Ishikawa (cell line): ENCODE measurements around the gene CPED1.
A peak's percentile ranks its signal among the peaks of the same experiment; 100 is the strongest.

ENCODE experiments used
- CEBPB ChIP-seq: IDR thresholded peaks from 2 replicates; pipeline ENCODE4 v1.6.1; 2012
- CREB1 ChIP-seq: IDR thresholded peaks from 2 replicates; pipeline ENCODE4 v1.6.1; 2012; ENCODE audit warnings: low read depth
- EGR1 ChIP-seq: IDR thresholded peaks from 2 replicates; pipeline ENCODE4 v1.6.1; 2012
- EP300 ChIP-seq: IDR thresholded peaks from 2 replicates; pipeline ENCODE4 v1.6.1; 2012; ENCODE audit warnings: borderline replicate concordance
- FOXM1 ChIP-seq: IDR thresholded peaks from 2 replicates; pipeline ENCODE4 v1.6.1; 2012; ENCODE audit warnings: low read depth, borderline replicate concordance
- NFIC ChIP-seq: IDR thresholded peaks from 2 replicates; pipeline ENCODE4 v1.6.1; 2012
- RAD21 ChIP-seq: IDR thresholded peaks from 2 replicates; pipeline ENCODE4 v1.6.1; 2012; ENCODE audit warnings: low read depth
- REST ChIP-seq: IDR thresholded peaks from 2 replicates; pipeline ENCODE4 v1.6.1; 2012; ENCODE audit warnings: low read depth, mild to moderate bottlenecking
- TAF1 ChIP-seq: IDR thresholded peaks from 2 replicates; pipeline ENCODE4 v1.6.1; 2012; ENCODE audit warnings: low read depth, mild to moderate bottlenecking
- TCF12 ChIP-seq: IDR thresholded peaks from 2 replicates; pipeline ENCODE4 v1.6.1; 2012; ENCODE audit warnings: low read depth
- TEAD4 ChIP-seq: IDR thresholded peaks from 2 replicates; pipeline ENCODE4 v1.6.1; 2012
- YY1 ChIP-seq: IDR thresholded peaks from 2 replicates; pipeline ENCODE4 v1.6.1; 2012; ENCODE audit warnings: low read depth
- ZBTB7A ChIP-seq: IDR thresholded peaks from 2 replicates; pipeline ENCODE4 v1.6.1; 2012; ENCODE audit warnings: low read depth
- TF ChIP-seq, protein P1 (sequence below): IDR thresholded peaks from 2 replicates; pipeline ENCODE4 v1.6.1; 2012
- TF ChIP-seq, protein P2 (sequence below): IDR thresholded peaks from 2 replicates; pipeline ENCODE4 v1.6.1; 2012

The CPED1 gene

DNA sequence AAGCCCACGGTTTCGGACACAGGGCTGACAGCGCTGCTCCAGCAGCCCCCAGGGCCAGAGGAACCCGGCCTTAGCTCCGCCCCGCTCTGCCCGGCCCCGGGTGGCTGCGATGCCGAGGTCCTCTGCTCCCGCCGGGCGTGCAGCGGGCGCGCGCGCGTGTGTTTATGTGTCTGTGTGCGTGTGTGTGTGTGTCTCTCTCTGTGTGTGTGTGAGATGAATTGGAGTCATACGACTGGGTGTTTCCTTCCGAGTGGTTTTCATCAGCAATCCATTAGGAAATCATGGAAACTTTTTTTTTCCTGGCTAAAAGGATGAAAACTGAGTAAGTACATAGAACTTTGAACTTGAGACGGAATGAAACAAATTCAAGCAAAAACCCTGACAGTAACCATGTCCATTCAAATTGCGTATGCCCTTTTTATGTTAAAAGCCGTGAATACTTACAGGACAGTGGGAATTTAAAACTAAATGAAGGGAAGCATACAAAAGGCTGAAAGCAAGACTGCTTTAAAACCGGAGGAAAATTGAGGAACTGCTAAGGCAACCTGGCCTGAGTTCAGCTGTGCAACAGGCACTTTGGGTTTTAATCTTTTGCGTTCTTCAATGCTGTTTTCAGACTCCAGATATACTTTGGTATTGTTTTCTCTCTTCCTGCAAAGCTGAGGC, at the start of gene CPED1:
TSS of gene CPED1 (plus strand) at position 121 of the 666 bp plus-strand sequence. CDS start 911 bp downstream, outside the sequence.
- TF ChIP-seq FOXM1 (no peak), TCF12 (no peak), CEBPB (no peak), TAF1 (no peak), EP300 (no peak), CREB1 (no peak), REST (no peak), NFIC (no peak), RAD21 (no peak), ZBTB7A (no peak)
- TF ChIP-seq, protein P1, sequence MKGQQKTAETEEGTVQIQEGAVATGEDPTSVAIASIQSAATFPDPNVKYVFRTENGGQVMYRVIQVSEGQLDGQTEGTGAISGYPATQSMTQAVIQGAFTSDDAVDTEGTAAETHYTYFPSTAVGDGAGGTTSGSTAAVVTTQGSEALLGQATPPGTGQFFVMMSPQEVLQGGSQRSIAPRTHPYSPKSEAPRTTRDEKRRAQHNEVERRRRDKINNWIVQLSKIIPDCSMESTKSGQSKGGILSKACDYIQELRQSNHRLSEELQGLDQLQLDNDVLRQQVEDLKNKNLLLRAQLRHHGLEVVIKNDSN, result no peak
- TF ChIP-seq, protein P2, sequence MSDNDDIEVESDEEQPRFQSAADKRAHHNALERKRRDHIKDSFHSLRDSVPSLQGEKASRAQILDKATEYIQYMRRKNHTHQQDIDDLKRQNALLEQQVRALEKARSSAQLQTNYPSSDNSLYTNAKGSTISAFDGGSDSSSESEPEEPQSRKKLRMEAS, result no peak

DNA sequence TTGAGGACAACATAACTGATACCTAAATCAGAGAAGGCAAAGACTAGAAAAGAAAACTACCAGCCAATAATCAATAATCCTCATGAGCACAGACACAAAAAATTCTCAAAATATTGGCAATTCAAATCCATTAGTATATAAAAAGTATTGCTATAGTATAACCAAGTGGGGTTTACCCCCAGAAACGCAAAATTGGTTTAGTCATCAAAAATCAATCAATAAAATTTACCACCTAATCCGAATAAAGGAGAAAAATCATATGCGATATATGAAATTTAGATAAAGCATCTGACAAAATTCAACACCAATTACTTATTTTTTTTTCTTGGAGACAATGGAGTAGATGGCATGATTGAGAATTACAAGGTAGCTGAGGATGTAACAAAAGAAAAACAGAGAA, 49.2 kb upstream of the CPED1 start:
- TF ChIP-seq TCF12, result no peak
- TF ChIP-seq TAF1, result no peak
- TF ChIP-seq EP300, result no peak
- no peak for TF ChIP-seq YY1
- no peak for TF ChIP-seq REST
- no peak for TF ChIP-seq TEAD4
- TF ChIP-seq CEBPB, result no peak

- TF ChIP-seq RAD21 (peak; percentile 66), EP300 (no peak), FOXM1 (no peak)
- TF ChIP-seq, protein P1, result no peak
Measured at GRCh38 chr7:120941064-120941463, 47.4 kb upstream of the CPED1 start.

GRCh38 chr7:120941856-120942255, 46.7 kb upstream of the CPED1 start:
- no peak for TF ChIP-seq NFIC
- TF ChIP-seq TCF12, result no peak
- TF ChIP-seq ZBTB7A, result no peak
- TF ChIP-seq TEAD4, result no peak
- TF ChIP-seq YY1, result no peak
- TF ChIP-seq, protein P1, result no peak
- no peak for TF ChIP-seq EP300
- TF ChIP-seq REST, result no peak
- no peak for TF ChIP-seq TAF1
- TF ChIP-seq, protein P2, result no peak
- TF ChIP-seq CEBPB, result no peak
- no peak for TF ChIP-seq EGR1
- no peak for TF ChIP-seq CREB1
- no peak for TF ChIP-seq FOXM1
- no peak for TF ChIP-seq RAD21
